OCI-LY1 (cell line): Measurements from ENCODE around the gene MAPK7.

Experiments
- CTCF ChIP-seq: fragments of 200-600 bp; sonication (generic), shearing (Covaris generic); IDR thresholded peaks from 2 replicates; pipeline ENCODE4 v1.5.1; 2017; ENCODE audit warnings: mild to moderate bottlenecking, antibody characterized with exemption, low read length, moderate library complexity, mixed read lengths
- EZH2 ChIP-seq: fragments of 200-600 bp; sonication (generic), shearing (Covaris generic); IDR thresholded peaks from 2 replicates; pipeline ENCODE4 v1.8.0; 2017; ENCODE audit warnings: borderline replicate concordance, mixed run types, mild to moderate bottlenecking, antibody characterized with exemption, low read length, moderate library complexity, mixed read lengths

- no peak for TF ChIP-seq CTCF
- no peak for TF ChIP-seq EZH2
Observed at GRCh38 chr17:19384723-19385391, 6.6 kb downstream of the MAPK7 start.
